CD4-positive, CD25-positive, alpha-beta regulatory T cell (primary cell): ENCODE data around the gene CPVL. TPM values are rescaled to one million over a fixed set of nuclear protein-coding genes. Genes with fewer than 3 reads are reported as not detected.

ENCODE experiments used
- ATAC-seq, 2 donors: fragments of 150-1000 bp; cut with Tn5 transposase; one replicate each; pipeline ENCODE4 v1.10.0; 2021; ENCODE audit warnings: low read depth in 2 of 2, moderate number of reproducible peaks in 2 of 2, moderate library complexity in 1 of 2
- DNase-seq, 3 donors: peaks; one replicate each; pipeline versions ENCODE4 v3.0.0 to v3.0.0-alpha.2; 2012 to 2022; ENCODE audit warnings: mixed read lengths in 1 of 3
- H3K27ac ChIP-seq: one replicate; pipeline ENCODE4 v1.7.0; 2013; ENCODE audit warnings: mild to moderate bottlenecking, low read length; ENCODE audit not compliant: insufficient read depth, poor library complexity, severe bottlenecking
- H3K27me3 ChIP-seq: one replicate; pipeline ENCODE4 v1.7.0; 2013; ENCODE audit warnings: low read length; ENCODE audit not compliant: control insufficient read depth, insufficient read depth
- H3K36me3 ChIP-seq: one replicate; pipeline ENCODE4 v1.7.0; 2013; ENCODE audit warnings: mild to moderate bottlenecking, low read length, moderate library complexity; ENCODE audit not compliant: control insufficient read depth, insufficient read depth
- H3K4me1 ChIP-seq: 2 replicates; pipeline ENCODE4 v1.7.0; 2013; ENCODE audit warnings: mild to moderate bottlenecking, low read length; ENCODE audit not compliant: insufficient read depth, control insufficient read depth, poor library complexity, severe bottlenecking
- H3K4me3 ChIP-seq: one replicate; pipeline ENCODE4 v1.7.0; 2013; ENCODE audit warnings: low read depth, mild to moderate bottlenecking, low read length, moderate library complexity
- H3K9me3 ChIP-seq, 2 experiments: 1 replicate in 1 of 2; 2 replicates in 1 of 2; pipeline ENCODE4 v1.7.0; 2013; ENCODE audit warnings: low read length in 2 of 2, mild to moderate bottlenecking in 1 of 2, moderate library complexity in 1 of 2; ENCODE audit not compliant: control insufficient read depth in 2 of 2
- H3K27ac Mint-ChIP-seq, 3 donors: one replicate each; pipeline ENCODE4 v1.8.0; 2020 to 2022; ENCODE audit warnings: mild to moderate bottlenecking in 3 of 3, mixed read lengths in 3 of 3, moderate library complexity in 2 of 3
- H3K27me3 Mint-ChIP-seq: one replicate; pipeline ENCODE4 v1.8.0; 2022; ENCODE audit warnings: mild to moderate bottlenecking, mixed read lengths
- H3K36me3 Mint-ChIP-seq: one replicate; pipeline ENCODE4 v1.8.0; 2020; ENCODE audit warnings: mixed read lengths
- H3K4me1 Mint-ChIP-seq, 4 donors: one replicate each; pipeline ENCODE4 v1.8.0; 2020 to 2022; ENCODE audit warnings: mixed read lengths in 4 of 4, mild to moderate bottlenecking in 1 of 4
- H3K4me3 Mint-ChIP-seq, 4 donors: one replicate each; pipeline ENCODE4 v1.8.0; 2020 to 2022; ENCODE audit warnings: mild to moderate bottlenecking in 4 of 4, mixed read lengths in 4 of 4, moderate library complexity in 3 of 4
- H3K9me3 Mint-ChIP-seq, 7 donors: one replicate each; pipeline ENCODE4 v1.8.0; 2020 to 2022; ENCODE audit warnings: mixed read lengths in 7 of 7, mild to moderate bottlenecking in 3 of 7, moderate library complexity in 2 of 7
- polyA plus RNA-seq, 4 donors: library from polyadenylated mRNA; unstranded; fragments of 300-500 nt; fragmentation: Illumina TruSeq; gene quantifications; one replicate each; pipeline ENCODE4 v1.2.3, GENCODE V29; 2021
- total RNA-seq: library from RNA; stranded (reverse); gene quantifications from one replicate; pipeline ENCODE4 v1.2.3, GENCODE V29; 2022

The CPVL gene
- total and polyA plus RNA-seq, 5 donors from 2014 or later = 0.15 to 1.3 (median 0.77) TPM; not detected in 1

GRCh38 chr7:28973591-28973990, 172.7 kb downstream of the CPVL start:
- Mint-ChIP-seq H3K36me3 (no peaks in the 10 kb centered on the region), H3K9me3 (peaks cover 0 to 30% (median 18%) of the 10 kb centered on the region in 7 donors), H3K4me3 (no peak overlapping the region), H3K27me3 (no peaks in the 10 kb centered on the region), H3K4me1 (no peaks in the 10 kb centered on the region), H3K27ac (no peak overlapping the region)
- Histone ChIP-seq H3K36me3 (no peaks in the 10 kb centered on the region), H3K9me3 (peaks cover 3 to 4% of the 10 kb centered on the region in 2 experiments), H3K27ac (no peak overlapping the region), H3K4me3 (no peak overlapping the region), H3K4me1 (no peaks in the 10 kb centered on the region), H3K27me3 (no peaks in the 10 kb centered on the region)
- ATAC-seq = no peak
- DNase-seq = no peak

GRCh38 chr7:28964056-28964455, 182.3 kb downstream of the CPVL start:
- Histone ChIP-seq H3K4me1 (no peaks in the 10 kb centered on the region), H3K4me3 (no peak overlapping the region), H3K36me3 (no peaks in the 10 kb centered on the region), H3K9me3 (no peaks in the 10 kb centered on the region), H3K27ac (no peak overlapping the region), H3K27me3 (peaks cover 2% of the 10 kb centered on the region)
- Mint-ChIP-seq H3K36me3 (no peaks in the 10 kb centered on the region), H3K4me3 (no peak overlapping the region), H3K27ac (no peak overlapping the region), H3K4me1 (peaks cover 0 to 2% (median 0%) of the 10 kb centered on the region in 4 donors), H3K9me3 (peaks cover 0 to 3% (median 0%) of the 10 kb centered on the region in 7 donors), H3K27me3 (peaks cover 27% of the 10 kb centered on the region)
- ATAC-seq (no peak), DNase-seq (no peak)

GRCh38 chr7:28961972-28962371, 184.4 kb downstream of the CPVL start:
- H3K4me1 Mint-ChIP-seq = peaks cover 0 to 11% (median 0%) of the 10 kb centered on the region in 4 donors
- Histone ChIP-seq H3K27me3 (peaks cover 5% of the 10 kb centered on the region), H3K27ac (no peak overlapping the region), H3K4me3 (no peak overlapping the region), H3K36me3 (no peaks in the 10 kb centered on the region), H3K4me1 (no peaks in the 10 kb centered on the region), H3K9me3 (no peaks in the 10 kb centered on the region)
- H3K36me3 Mint-ChIP-seq = no peaks in the 10 kb centered on the region
- DNase-seq (no peak), ATAC-seq (no peak)
- H3K9me3 Mint-ChIP-seq = peaks cover 0 to 2% (median 0%) of the 10 kb centered on the region in 7 donors
- peaks cover 39% of the 10 kb centered on the region for H3K27me3 Mint-ChIP-seq
- no peak overlapping the region for H3K27ac Mint-ChIP-seq
- H3K4me3 Mint-ChIP-seq = no peak overlapping the region

- no peak for ATAC-seq
- Mint-ChIP-seq H3K9me3 (peaks cover 0 to 2% (median 0%) of the 10 kb centered on the region in 7 donors), H3K36me3 (no peaks in the 10 kb centered on the region), H3K4me1 (peaks cover 0 to 11% (median 0%) of the 10 kb centered on the region in 4 donors), H3K27ac (no peak overlapping the region), H3K27me3 (peaks cover 42% of the 10 kb centered on the region), H3K4me3 (no peak overlapping the region)
- no peaks in the 10 kb centered on the region for H3K36me3 ChIP-seq
- H3K4me1 ChIP-seq = peaks cover 9% of the 10 kb centered on the region
- no peaks in the 10 kb centered on the region for H3K9me3 ChIP-seq
- H3K4me3 ChIP-seq = no peak overlapping the region
- no peak for DNase-seq
- H3K27ac ChIP-seq = no peak overlapping the region
- peaks cover 5% of the 10 kb centered on the region for H3K27me3 ChIP-seq
These were observed 186.1 kb downstream of the CPVL start for GRCh38 chr7:28960071-28960840.

- peaks cover 8% of the 10 kb centered on the region for H3K27me3 ChIP-seq
- H3K27ac Mint-ChIP-seq = no peak overlapping the region
- H3K27ac ChIP-seq = no peak overlapping the region
- no peaks in the 10 kb centered on the region for H3K36me3 Mint-ChIP-seq
- DNase-seq = no peak
- no peak for ATAC-seq
- H3K4me3 ChIP-seq = no peak overlapping the region
- no peaks in the 10 kb centered on the region for H3K9me3 ChIP-seq
- H3K4me1 Mint-ChIP-seq = peaks cover 0 to 11% (median 0%) of the 10 kb centered on the region in 4 donors
- H3K9me3 Mint-ChIP-seq = no peaks in the 10 kb centered on the region
- no peaks in the 10 kb centered on the region for H3K36me3 ChIP-seq
- H3K4me3 Mint-ChIP-seq = peak overlapping the region in 1 of 4 donors; percentile 38
- peaks cover 9% of the 10 kb centered on the region for H3K4me1 ChIP-seq
- peaks cover 55% of the 10 kb centered on the region for H3K27me3 Mint-ChIP-seq
These were observed 187.4 kb downstream of the CPVL start for GRCh38 chr7:28958980-28959347.

- H3K9me3 ChIP-seq = no peaks in the 10 kb centered on the region
- H3K36me3 Mint-ChIP-seq = no peaks in the 10 kb centered on the region
- H3K4me1 Mint-ChIP-seq = peaks cover 0 to 11% (median 0%) of the 10 kb centered on the region in 4 donors
- peak in 1 of 3 donors; percentile 6 for DNase-seq
- peaks cover 9% of the 10 kb centered on the region for H3K27me3 ChIP-seq
- no peaks in the 10 kb centered on the region for H3K36me3 ChIP-seq
- H3K4me1 ChIP-seq = peaks cover 9% of the 10 kb centered on the region
- H3K4me3 ChIP-seq = no peak within 1 kb of the TSS
- peaks cover 59% of the 10 kb centered on the region for H3K27me3 Mint-ChIP-seq
- H3K27ac ChIP-seq = no peak within 1 kb of the TSS
- peak within 1 kb of the TSS in 3 of 4 donors; percentile 19 to 47 (median 38) for H3K4me3 Mint-ChIP-seq
- no peak for ATAC-seq
- H3K9me3 Mint-ChIP-seq = no peaks in the 10 kb centered on the region
- H3K27ac Mint-ChIP-seq = no peak within 1 kb of the TSS
These were observed 187.9 kb downstream of the CPVL start, which contains the start of gene TRIL for GRCh38 chr7:28958235-28958979. Gene TRIL (minus strand): TSS chr7:28958330. CDS start chr7:28958046, 284 bp downstream.

- Mint-ChIP-seq H3K27me3 (peaks cover 59% of the 10 kb centered on the region), H3K4me3 (no peak overlapping the region), H3K9me3 (no peaks in the 10 kb centered on the region), H3K36me3 (no peaks in the 10 kb centered on the region), H3K27ac (no peak overlapping the region), H3K4me1 (peaks cover 0 to 11% (median 0%) of the 10 kb centered on the region in 4 donors)
- ATAC-seq (no peak), DNase-seq (no peak)
- Histone ChIP-seq H3K27me3 (peaks cover 10% of the 10 kb centered on the region), H3K27ac (no peak overlapping the region), H3K4me3 (no peak overlapping the region), H3K4me1 (peaks cover 9% of the 10 kb centered on the region), H3K36me3 (no peaks in the 10 kb centered on the region), H3K9me3 (no peaks in the 10 kb centered on the region)
These were observed 188.5 kb downstream of the CPVL start for GRCh38 chr7:28957751-28958234.
